ENCODE results near the gene WNT5A.

GRCh38 chr3:55476515-55476914, 10.6 kb downstream of the WNT5A start:
- TF ChIP-seq, protein P1, sequence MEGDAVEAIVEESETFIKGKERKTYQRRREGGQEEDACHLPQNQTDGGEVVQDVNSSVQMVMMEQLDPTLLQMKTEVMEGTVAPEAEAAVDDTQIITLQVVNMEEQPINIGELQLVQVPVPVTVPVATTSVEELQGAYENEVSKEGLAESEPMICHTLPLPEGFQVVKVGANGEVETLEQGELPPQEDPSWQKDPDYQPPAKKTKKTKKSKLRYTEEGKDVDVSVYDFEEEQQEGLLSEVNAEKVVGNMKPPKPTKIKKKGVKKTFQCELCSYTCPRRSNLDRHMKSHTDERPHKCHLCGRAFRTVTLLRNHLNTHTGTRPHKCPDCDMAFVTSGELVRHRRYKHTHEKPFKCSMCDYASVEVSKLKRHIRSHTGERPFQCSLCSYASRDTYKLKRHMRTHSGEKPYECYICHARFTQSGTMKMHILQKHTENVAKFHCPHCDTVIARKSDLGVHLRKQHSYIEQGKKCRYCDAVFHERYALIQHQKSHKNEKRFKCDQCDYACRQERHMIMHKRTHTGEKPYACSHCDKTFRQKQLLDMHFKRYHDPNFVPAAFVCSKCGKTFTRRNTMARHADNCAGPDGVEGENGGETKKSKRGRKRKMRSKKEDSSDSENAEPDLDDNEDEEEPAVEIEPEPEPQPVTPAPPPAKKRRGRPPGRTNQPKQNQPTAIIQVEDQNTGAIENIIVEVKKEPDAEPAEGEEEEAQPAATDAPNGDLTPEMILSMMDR (conservative IDR thresholded peaks at IDR 0.05 in 1 of 2, IDR thresholded peaks at IDR 0.05 in 1 of 2; ENCODE audit: low read depth in 1 of 2, low read length in 2 of 2), result no peak
- TF ChIP-seq EZH2 (IDR thresholded peaks at IDR 0.05; ENCODE audit: low read length, missing control alignments), result no peak
